AG09309 (cell line): ENCODE results near the gene HORMAD1.
A peak's percentile ranks its signal among the peaks of the same experiment; 100 is the strongest.
"Not testable (repeated sequence)": the region's sequence is repeated elsewhere in the genome, so short reads cannot be mapped to it uniquely, and the experiment has no call there.

Experiments
- DNase-seq: peaks from one replicate; pipeline ENCODE4 v3.0.0-alpha.2; 2010; ENCODE audit warnings: low read depth
- H3K4me3 ChIP-seq: 2 replicates; pipeline ENCODE4 v1.5.1; 2011; ENCODE audit warnings: mild to moderate bottlenecking, low read depth, low read length, moderate library complexity; ENCODE audit not compliant: control insufficient read depth
- CTCF ChIP-seq: IDR thresholded peaks from 2 replicates; pipeline ENCODE4 v1.5.1; 2011; ENCODE audit warnings: mild to moderate bottlenecking, low read depth, low read length, inconsistent platforms; ENCODE audit not compliant: insufficient read depth, control insufficient read depth; ENCODE audit errors: missing control alignments

Gene HORMAD1

GRCh38 chr1:150720703-150721102, at the start of gene HORMAD1:
TSS of gene HORMAD1 (minus strand) at chr1:150720895. CDS start at chr1:150719505, 1,390 bp downstream.
- DNase-seq: no peak
- no peak for TF ChIP-seq CTCF
- no peak within 1 kb of the TSS for H3K4me3 ChIP-seq

- H3K4me3 ChIP-seq, DNase-seq: not testable (repeated sequence)
These were observed 47.0 kb upstream of the HORMAD1 start for GRCh38 chr1:150767704-150768103.

GRCh38 chr1:150765977-150766301, 45.2 kb upstream of the HORMAD1 start:
- not testable (repeated sequence) for DNase-seq, H3K4me3 ChIP-seq

GRCh38 chr1:150765296-150765976, 44.7 kb upstream of the HORMAD1 start, which contains the start of gene CTSS:
TSS of gene CTSS (minus strand) at chr1:150765778. CDS start at chr1:150764763, 1,015 bp downstream.
- no peak for DNase-seq
- no peak for TF ChIP-seq CTCF
- H3K4me3 ChIP-seq: no peak within 1 kb of the TSS

GRCh38 chr1:150764617-150765101, 44.0 kb upstream of the HORMAD1 start:
- no peak overlapping the region for H3K4me3 ChIP-seq
- no peak for TF ChIP-seq CTCF
- DNase-seq: peak; percentile 47

GRCh38 chr1:150763018-150763417, 42.3 kb upstream of the HORMAD1 start:
- DNase-seq: no peak
- no peak overlapping the region for H3K4me3 ChIP-seq
- no peak for TF ChIP-seq CTCF

- no peak for TF ChIP-seq CTCF
- no peak overlapping the region for H3K4me3 ChIP-seq
- DNase-seq: no peak
These were observed 41.9 kb upstream of the HORMAD1 start for GRCh38 chr1:150762552-150762951.

GRCh38 chr1:150761801-150762200, 41.1 kb upstream of the HORMAD1 start:
- DNase-seq: no peak
- H3K4me3 ChIP-seq: no peak overlapping the region
- no peak for TF ChIP-seq CTCF
